Muscle of back (tissue), 11 donors: ENCODE data around the gene APOBEC3G. TPM values are rescaled to one million over a fixed set of nuclear protein-coding genes. Genes with fewer than 3 reads are reported as not detected.
"Not testable (repeated sequence)": the region's sequence is repeated elsewhere in the genome, so short reads cannot be mapped to it uniquely, and the experiment has no call there.

ENCODE experiments used
- DNase-seq, 3 donors: peaks; one replicate each; pipeline versions ENCODE4 v3.0.0 to v3.0.0-alpha.2; 2013
- polyA plus RNA-seq, 10 donors: library from polyadenylated mRNA; unstranded; fragments of 120-200 nt; gene quantifications; one replicate each; pipeline ENCODE4 v1.2.1, GENCODE V29; 2013; ENCODE audit not compliant: insufficient read length in 10 of 10

APOBEC3G gene
- polyA plus RNA-seq, 10 donors: 2.3 to 6.5 (median 3.9) TPM

GRCh38 chr22:39066442-39067276, 10.4 kb upstream of the APOBEC3G start:
- DNase-seq: not testable (repeated sequence)

GRCh38 chr22:39068033-39068785, 8.9 kb upstream of the APOBEC3G start:
- no peak for DNase-seq

- DNase-seq: no peak
These were observed 6.9 kb upstream of the APOBEC3G start for GRCh38 chr22:39070186-39070585.

DNA sequence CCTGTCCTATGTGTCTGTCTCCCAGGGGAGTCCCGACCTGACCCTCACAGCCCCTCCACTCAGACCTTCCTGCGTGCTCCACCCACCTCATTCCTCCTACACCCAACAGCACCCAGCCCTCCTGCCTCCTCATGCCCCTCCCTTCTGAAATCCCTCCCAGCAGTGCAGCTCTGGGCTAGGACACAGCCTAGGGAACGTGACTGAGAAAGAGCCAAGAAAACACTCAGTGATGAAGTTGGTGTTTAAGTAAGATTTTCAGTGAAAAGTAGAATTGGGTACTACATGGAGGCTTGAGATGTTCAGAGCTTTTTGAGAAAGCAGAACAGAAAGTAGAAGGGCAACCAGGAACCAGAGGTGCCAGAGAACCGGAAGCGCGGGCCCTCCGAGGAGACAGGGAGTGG, 4.5 kb upstream of the APOBEC3G start:
- not testable (repeated sequence) for DNase-seq

- no peak for DNase-seq
These were observed 3.1 kb upstream of the APOBEC3G start for GRCh38 chr22:39073981-39074380.

GRCh38 chr22:39076155-39077025, 685 bp upstream of the APOBEC3G start:
- not testable (repeated sequence) for DNase-seq

DNA sequence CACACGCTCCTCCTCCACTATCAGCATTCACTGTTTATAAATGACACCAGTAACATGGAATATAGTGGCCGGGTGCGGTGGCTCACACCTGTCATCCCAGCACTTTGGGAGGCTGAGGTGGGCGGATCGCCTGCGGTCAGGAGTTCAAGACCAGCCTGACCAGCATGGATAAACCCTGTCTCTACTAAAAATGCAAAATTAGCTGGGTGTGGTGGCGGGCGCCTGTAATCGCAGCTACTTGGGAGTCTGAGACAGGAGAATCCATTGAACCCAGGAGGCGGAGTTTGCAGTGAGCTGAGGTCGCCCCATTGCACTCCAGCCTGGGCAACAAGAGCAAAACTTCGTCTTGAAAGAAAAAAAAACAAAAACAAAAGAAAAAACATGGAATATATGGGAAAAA, 837 bp downstream of the APOBEC3G start:
- DNase-seq: not testable (repeated sequence)

GRCh38 chr22:39078329-39078728, 1.3 kb downstream of the APOBEC3G start:
- no peak for DNase-seq

DNA sequence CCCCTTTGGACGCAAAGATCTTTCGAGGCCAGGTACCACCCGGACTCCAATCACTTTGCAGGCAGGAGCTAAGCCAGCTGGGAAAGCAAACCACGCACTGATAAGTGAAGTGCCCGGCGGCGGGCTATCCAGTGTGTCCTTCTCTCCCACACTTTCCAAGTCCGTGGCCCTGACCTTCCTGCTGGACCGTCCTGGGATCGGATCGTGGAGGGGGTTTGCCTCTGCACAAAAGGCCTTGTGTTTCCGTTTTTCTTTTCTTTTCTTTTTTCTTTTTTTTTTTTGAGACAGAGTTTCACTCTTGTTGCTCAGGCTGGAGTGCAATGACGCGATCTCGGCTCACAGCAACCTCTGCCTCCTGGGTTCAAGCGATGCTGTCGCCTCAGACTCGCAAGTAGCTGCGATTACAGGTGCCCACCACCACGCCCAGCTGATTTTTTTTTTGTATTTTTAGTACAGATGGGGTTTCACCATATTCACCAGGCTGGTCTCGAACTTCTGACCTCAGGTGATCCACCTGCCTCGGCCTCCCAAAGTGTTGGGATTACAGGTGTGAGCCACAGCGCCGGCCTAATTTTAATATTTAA, 2.1 kb downstream of the APOBEC3G start:
- not testable (repeated sequence) for DNase-seq

DNA sequence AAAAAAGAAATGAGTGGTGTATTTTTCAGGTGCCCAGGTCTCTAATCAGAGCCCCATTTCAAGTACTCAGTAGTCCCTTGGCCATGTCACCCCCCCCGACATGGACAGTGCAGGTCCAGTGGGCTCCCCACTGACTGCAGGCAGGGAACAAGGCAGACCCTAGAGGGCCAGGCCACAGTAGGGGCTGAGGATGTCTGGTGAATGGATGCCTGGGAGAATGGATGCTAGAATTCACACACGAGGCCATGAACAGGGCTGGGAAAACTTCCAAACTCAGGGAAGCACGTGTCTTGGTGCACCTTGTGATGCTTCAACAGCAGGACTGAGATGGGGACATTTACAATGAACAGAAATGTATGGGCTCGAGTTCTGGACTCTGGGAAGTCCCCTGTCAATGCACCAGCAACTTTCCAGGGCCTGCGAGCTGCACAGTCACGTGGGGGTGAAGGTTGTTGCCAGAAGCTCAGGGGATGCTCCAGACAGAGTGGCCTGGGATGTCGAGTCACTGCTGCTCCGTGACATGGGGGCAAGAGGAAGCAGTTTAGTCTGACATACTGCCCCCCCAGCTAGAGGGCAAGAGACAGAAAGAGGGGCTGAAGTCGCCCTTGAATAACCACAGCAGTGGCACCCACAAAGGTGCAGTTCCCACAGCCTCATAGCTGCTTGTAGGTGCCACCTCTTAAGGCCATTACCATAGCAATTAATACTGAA, 3.1 kb downstream of the APOBEC3G start:
- DNase-seq: no peak

DNA sequence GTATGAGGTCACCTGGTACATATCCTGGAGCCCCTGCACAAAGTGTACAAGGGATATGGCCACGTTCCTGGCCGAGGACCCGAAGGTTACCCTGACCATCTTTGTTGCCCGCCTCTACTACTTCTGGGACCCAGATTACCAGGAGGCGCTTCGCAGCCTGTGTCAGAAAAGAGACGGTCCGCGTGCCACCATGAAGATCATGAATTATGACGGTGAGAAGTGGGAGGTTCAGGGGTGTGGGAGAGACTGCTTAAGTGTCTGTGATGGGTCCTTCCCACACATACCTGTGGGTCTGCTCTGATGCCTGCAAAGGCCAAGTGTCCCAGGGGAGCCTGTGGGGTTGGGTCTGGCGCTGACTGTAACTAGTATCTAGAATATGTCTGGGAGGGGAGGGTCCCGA, 3.9 kb downstream of the APOBEC3G start:
- DNase-seq: no peak

- no peak for DNase-seq
These were observed 4.5 kb downstream of the APOBEC3G start for GRCh38 chr22:39081598-39081997.

DNA sequence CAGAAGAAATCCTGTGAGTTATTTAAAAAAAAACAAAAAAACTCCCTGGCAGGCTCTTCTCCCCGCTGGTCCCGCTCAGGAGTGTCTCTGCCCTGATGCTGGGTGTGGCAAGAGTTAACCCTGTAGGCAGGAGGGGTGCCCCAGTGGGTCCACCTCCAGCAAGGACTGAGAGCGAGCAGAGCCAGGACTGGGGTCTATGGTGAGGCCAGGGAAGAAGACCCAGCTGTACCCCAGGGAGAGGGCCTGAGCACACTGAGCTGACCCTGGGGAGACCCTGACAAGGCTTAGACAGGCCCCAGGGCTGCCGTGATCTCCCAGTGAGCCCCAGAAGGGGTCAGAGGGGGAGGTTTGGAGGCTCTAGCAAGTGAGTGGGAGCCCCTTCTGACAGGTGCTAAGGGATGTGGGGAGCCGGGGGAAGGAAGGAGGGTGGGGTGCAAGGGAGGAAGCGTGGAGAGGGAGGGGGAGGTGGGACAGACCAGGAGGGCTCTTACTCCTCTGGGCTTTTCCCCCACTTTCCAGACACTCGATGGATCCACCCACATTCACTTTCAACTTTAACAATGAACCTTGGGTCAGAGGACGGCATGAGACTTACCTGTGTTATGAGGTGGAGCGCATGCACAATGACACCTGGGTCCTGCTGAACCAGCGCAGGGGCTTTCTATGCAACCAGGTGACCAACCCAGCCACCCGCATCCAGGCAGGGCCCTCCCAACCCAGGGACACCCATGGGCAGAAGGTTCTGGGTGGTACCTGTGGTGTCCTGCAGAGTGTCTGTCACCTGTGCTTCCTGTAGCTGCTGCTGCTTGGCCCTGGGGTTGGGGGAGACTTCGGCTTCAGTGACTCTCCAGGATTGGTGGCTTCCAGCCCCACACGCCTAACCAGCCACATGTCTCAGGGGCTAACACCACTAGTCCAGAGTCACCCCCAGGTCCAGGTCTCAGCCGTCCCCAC, 6.4 kb downstream of the APOBEC3G start:
- no peak for DNase-seq

DNA sequence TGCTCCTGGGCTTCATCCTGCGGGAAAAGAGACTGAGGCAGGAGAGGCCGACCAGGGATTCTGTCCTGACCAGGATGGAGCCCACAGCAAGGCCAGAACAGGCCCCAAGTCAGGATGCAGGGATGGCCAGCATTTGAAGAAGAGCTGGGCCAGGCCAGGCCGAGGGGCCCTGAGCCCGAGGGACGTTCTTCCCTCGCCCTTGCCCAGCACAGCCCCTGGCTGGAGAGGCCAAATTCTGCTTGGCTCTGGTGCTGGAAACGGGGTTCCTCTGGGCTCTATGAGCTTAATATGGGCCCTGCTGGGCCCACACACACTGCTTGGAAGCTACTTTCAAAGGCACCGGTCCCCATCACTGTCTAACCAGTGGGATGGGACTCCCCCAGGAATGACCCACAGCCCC, 7.6 kb downstream of the APOBEC3G start:
- DNase-seq: no peak

DNA sequence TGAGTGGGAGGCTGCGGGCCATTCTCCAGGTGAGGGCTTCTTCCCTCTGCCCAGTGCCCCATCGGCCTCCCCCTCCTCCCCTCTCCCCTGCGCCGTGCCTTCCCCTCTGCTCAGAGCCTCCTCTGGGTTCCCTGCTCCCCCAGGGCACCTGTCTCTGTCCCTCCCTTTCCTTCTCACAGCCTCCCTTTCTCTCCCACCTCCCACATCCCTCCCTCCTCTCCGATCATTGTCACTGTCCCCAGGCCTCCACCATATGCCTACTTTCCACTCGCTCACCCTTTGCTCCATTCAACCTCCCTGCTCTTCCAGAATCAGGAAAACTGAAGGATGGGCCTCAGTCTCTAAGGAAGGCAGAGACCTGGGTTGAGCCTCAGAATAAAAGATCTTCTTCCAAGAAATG, 10.0 kb downstream of the APOBEC3G start:
- DNase-seq: no peak

- DNase-seq: peak in 1 of 3 donors; percentile 75
These were observed 11.0 kb downstream of the APOBEC3G start for GRCh38 chr22:39087881-39088684.

DNA sequence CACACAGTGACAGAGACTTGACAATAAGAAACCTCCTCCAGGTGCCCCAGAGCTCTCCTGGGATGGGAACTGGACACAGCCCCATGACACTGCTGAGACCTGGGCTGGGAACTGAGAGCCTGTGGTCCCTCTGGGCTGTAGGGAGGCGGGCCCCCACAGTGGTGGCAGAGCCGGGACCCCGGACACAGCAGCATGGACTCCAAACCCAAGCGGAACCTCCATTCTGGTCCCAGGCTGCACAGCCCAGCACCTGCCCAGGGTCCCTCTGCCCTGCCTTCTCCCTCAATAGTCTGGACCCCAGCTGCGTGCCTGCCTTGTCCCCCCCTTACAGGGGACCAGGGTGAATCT, 11.6 kb downstream of the APOBEC3G start:
- no peak for DNase-seq

DNA sequence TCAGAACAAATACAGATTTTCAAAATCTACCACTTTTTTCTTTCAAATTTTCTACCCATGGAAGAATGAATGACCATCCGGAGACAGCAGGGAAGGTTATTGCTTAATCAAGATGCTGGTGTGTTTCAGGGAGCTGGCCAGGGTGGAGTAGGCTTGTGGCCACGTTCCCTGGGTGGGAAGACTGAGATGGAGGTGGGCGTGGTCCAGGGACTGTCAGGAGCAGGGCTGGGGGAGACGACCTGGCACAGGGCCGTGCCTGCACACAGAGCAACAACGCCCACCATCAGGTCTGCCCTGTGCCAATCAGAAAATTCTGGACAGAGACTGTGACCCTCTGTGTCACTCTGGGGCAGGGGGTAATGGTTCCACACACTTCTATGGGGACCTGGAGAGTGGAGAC, 12.9 kb downstream of the APOBEC3G start:
- DNase-seq: no peak

DNA sequence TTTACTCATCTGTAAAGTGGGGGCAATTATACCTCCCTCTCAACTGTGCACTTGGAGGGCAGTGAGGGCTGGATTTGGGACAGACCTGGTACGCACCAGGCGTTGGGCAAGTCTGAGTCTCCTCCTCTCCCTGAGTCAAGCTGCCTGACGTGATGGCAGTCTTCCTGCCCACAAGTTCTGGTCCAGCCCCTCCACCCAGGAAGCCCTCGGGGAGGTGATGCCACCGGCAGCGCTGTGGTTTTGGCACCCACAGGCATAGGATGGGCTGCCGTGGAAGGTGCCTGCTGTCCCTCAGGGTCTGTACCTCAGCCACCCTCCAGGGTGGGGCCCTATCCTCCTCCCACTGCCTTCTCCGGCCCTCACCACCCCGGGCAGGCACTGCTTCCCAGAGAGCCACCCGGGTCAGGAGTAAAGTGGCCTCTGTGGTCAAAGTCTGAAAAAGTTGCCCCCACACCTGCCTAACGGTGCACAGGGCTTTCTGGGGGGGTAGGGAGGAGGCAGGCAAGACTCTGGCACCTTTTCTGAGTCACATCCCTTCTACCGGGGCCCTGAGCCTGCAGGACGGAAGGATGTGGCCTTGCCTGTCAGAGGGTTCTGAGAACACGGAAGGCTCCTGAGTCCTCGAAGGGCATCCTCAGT, 13.5 kb downstream of the APOBEC3G start:
- no peak for DNase-seq
